Panc1 (cell line): ENCODE measurements around the gene IL1RAPL1. TPM values are rescaled to one million over a fixed set of nuclear protein-coding genes. Genes with fewer than 3 reads are reported as not detected.

Experiments
- ATAC-seq: fragments of 200-7000 bp; cut with Tn5 transposase; 2 replicates; pipeline ENCODE4 v1.9.1; 2020; ENCODE audit warnings: mild to moderate bottlenecking, moderate library complexity
- BruUV-seq: library from RNA; stranded (reverse); fragments of 400-500 nt; replicated peaks from 2 replicates; lab custom pipeline; 2021; lab: Mats Ljungman, UMichigan
- CTCF ChIA-PET: fragments of 300-600 bp; sonication (Branson Sonifier 250); formaldehyde crosslinking; loops from one replicate; lab custom pipeline; 2022; ENCODE audit warnings: antibody characterized with exemption; lab: Charles Lee
- POLR2A ChIA-PET: fragments of 300-600 bp; sonication (Branson Sonifier 250); formaldehyde crosslinking; loops from one replicate; lab custom pipeline; 2022; ENCODE audit warnings: antibody characterized with exemption; lab: Charles Lee
- DNase-seq: peaks from one replicate; pipeline ENCODE4 v3.0.0-alpha.2; 2010; ENCODE audit warnings: low read depth, low spot score
- H3K27ac ChIP-seq: 2 replicates; pipeline ENCODE4 v1.5.1; 2011; ENCODE audit warnings: mild to moderate bottlenecking, low read length, inconsistent platforms
- H3K27me3 ChIP-seq: fragments of 200-500 bp; sonication (Bioruptor generic); 2 replicates; pipeline ENCODE4 v1.6.0; 2014; ENCODE audit warnings: low read length, inconsistent platforms; ENCODE audit not compliant: control insufficient read depth, insufficient read depth
- H3K36me3 ChIP-seq: fragments of 200-500 bp; sonication (Bioruptor generic); 2 replicates; pipeline ENCODE4 v1.5.1; 2014; ENCODE audit warnings: inconsistent platforms, mild to moderate bottlenecking, low read length, moderate library complexity; ENCODE audit not compliant: control insufficient read depth, insufficient read depth
- H3K4me1 ChIP-seq: 2 replicates; pipeline ENCODE4 v1.5.1; 2011; ENCODE audit warnings: inconsistent platforms, mild to moderate bottlenecking, low read length, moderate library complexity; ENCODE audit not compliant: control insufficient read depth, insufficient read depth
- H3K4me3 ChIP-seq, 2 experiments: 2 replicates each; pipeline ENCODE4 v1.5.1; 2011 to 2012; ENCODE audit warnings: low read depth in 2 of 2, low read length in 2 of 2, mild to moderate bottlenecking in 2 of 2, inconsistent platforms in 1 of 2, moderate library complexity in 1 of 2
- H3K9me3 ChIP-seq: fragments of 200-500 bp; sonication (Bioruptor generic); 2 replicates; pipeline ENCODE4 v1.5.1; 2014; ENCODE audit warnings: low read depth, mild to moderate bottlenecking, inconsistent platforms, low read length, moderate library complexity; ENCODE audit not compliant: control insufficient read depth, insufficient read depth
- CTCF ChIP-seq: fragments of 450-650 bp; IDR thresholded peaks from 2 replicates; pipeline ENCODE4 v1.5.1; 2017; ENCODE audit warnings: mild to moderate bottlenecking
- POLR2AphosphoS5 ChIP-seq: IDR thresholded peaks from 2 replicates; pipeline ENCODE4 v1.6.1; 2012; ENCODE audit warnings: mild to moderate bottlenecking, low read depth, low read length, moderate library complexity
- SIN3A ChIP-seq: IDR thresholded peaks from 2 replicates; pipeline ENCODE4 v1.6.1; 2012; ENCODE audit warnings: low read depth, mild to moderate bottlenecking, low read length, moderate library complexity, borderline replicate concordance; ENCODE audit not compliant: insufficient read depth
- TCF7L2 ChIP-seq: IDR thresholded peaks from 2 replicates; pipeline ENCODE4 v1.6.1; 2011; ENCODE audit warnings: mild to moderate bottlenecking, low read depth, low read length, inconsistent platforms
- in situ Hi-C: cut with HindIII; loops from 2 replicates; pipeline ENCODE4 v1.10.0; 2016; ENCODE audit warnings: low sequenced_read_pairs, low pct_unique_long_range_greater_than_20kb
- intact Hi-C: fragments of 100-400 bp; cut with micrococcal nuclease; formaldehyde crosslinking; loops from one replicate; pipeline ENCODE4 v1.10.0; 2022; ENCODE audit not compliant: unreplicated experiment
- total RNA-seq: library from RNA; stranded (reverse); gene quantifications from one replicate; pipeline ENCODE4 v1.2.1, GENCODE V29; 2021; ENCODE audit not compliant: unreplicated experiment
- TF ChIP-seq, protein P1 (sequence below), 2 experiments: IDR thresholded peaks; 2 replicates each; pipeline ENCODE4 v1.6.1; 2011 to 2012; ENCODE audit warnings: low read depth in 2 of 2, control low read depth in 1 of 2, low read length in 1 of 2, mild to moderate bottlenecking in 1 of 2, moderate library complexity in 1 of 2; ENCODE audit not compliant: insufficient read depth in 1 of 2

Gene IL1RAPL1
- total RNA-seq, 1 experiment from 2014 or later = 0.59 TPM

DNA sequence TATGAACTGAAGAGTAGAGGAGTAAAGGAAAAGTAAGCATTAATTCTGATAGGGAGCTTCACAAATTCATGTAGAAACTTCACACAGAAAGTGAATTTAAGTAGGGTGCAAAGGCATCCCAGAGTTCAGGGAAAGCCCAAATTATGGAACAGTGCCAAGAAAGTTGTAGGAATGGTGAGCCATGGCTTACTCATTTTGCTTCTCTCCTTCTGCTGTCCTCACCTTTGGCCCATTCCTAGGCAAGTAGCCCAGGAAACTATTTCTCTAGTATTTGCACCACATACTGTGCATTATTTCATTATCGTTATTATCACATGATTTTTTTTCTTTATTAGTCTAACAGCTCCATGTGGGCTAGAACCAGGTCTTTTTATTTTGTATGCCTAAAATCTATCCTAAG, 34.9 kb upstream of the IL1RAPL1 start:
- ATAC-seq = no peak
- H3K4me3 ChIP-seq = no peak overlapping the region
- CTCF ChIA-PET = no interaction called here
- no peak for TF ChIP-seq POLR2AphosphoS5
- TF ChIP-seq CTCF = no peak
- TF ChIP-seq SIN3A = no peak
- TF ChIP-seq TCF7L2 = no peak
- TF ChIP-seq, protein P1, sequence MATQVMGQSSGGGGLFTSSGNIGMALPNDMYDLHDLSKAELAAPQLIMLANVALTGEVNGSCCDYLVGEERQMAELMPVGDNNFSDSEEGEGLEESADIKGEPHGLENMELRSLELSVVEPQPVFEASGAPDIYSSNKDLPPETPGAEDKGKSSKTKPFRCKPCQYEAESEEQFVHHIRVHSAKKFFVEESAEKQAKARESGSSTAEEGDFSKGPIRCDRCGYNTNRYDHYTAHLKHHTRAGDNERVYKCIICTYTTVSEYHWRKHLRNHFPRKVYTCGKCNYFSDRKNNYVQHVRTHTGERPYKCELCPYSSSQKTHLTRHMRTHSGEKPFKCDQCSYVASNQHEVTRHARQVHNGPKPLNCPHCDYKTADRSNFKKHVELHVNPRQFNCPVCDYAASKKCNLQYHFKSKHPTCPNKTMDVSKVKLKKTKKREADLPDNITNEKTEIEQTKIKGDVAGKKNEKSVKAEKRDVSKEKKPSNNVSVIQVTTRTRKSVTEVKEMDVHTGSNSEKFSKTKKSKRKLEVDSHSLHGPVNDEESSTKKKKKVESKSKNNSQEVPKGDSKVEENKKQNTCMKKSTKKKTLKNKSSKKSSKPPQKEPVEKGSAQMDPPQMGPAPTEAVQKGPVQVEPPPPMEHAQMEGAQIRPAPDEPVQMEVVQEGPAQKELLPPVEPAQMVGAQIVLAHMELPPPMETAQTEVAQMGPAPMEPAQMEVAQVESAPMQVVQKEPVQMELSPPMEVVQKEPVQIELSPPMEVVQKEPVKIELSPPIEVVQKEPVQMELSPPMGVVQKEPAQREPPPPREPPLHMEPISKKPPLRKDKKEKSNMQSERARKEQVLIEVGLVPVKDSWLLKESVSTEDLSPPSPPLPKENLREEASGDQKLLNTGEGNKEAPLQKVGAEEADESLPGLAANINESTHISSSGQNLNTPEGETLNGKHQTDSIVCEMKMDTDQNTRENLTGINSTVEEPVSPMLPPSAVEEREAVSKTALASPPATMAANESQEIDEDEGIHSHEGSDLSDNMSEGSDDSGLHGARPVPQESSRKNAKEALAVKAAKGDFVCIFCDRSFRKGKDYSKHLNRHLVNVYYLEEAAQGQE (IDR thresholded peaks at IDR 0.05; ENCODE audit: insufficient read depth in 1 of 2, low read depth in 2 of 2, low read length in 1 of 2) = no peak
- no peaks in the 10 kb centered on the region for H3K36me3 ChIP-seq
- POLR2A ChIA-PET = interaction anchor here (0.6 kb wide), 1 partner anchor 62 kb away, joined by 3 read pairs; no protein-coding TSS in a partner anchor
- DNase-seq = no peak
- no peaks in the 10 kb centered on the region for H3K27me3 ChIP-seq
- H3K4me1 ChIP-seq = no peaks in the 10 kb centered on the region
- H3K9me3 ChIP-seq = no peaks in the 10 kb centered on the region
- H3K27ac ChIP-seq = no peak overlapping the region
- intact Hi-C loops (no loop called here), in situ Hi-C loops (no loop called here)
- BruUV-seq = no TSS peak

DNA sequence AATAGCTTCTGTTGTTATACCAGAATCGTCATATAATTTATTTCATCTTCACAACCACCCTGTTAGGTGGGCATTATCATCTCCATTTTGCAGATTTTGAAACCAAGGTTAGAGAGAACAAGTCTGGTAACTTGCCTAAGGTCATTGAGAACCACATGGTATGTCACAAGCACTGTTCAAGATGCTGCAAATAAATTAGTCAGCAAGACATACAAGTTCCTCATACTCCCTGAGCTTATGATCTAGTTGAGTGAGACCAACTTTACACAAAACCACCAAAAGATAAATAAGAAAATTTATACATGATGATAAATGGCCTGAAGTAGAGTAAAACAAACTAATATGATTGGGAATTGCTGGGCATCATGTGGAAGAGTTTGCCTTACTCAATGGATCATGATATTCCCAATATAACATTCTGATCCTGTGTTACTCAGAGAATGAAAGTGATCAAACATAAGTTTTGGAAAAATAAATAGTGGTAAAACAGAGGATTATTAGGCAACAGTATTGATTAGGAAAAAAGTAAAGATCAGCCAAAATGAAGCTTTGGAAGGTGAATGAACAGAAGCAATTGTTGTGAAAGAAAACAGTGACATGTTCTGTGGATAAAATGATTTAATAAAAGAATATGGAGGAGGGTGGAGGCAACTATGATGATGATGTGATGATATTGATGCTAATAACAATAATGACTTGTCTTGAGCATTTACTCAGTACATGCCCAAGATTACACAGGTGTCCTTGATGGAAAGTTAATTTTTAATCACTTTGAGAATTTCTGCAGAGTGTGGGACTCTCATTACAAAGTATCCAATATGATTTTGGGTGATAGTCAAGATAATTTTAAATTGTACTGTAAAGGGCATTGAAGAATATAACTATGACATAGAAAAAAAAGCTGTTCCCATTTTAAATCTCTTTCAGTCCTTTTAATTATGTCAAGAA, 34.1 kb upstream of the IL1RAPL1 start:
- in situ Hi-C loops = no loop called here
- Histone ChIP-seq H3K9me3 (no peaks in the 10 kb centered on the region), H3K27me3 (no peaks in the 10 kb centered on the region), H3K4me3 (no peak overlapping the region), H3K36me3 (no peaks in the 10 kb centered on the region), H3K27ac (no peak overlapping the region), H3K4me1 (no peaks in the 10 kb centered on the region)
- DNase-seq (no peak), ATAC-seq (no peak)
- ChIA-PET POLR2A (interaction anchor here (0.6 kb wide), 1 partner anchor 63 kb away, joined by 3 read pairs; no protein-coding TSS in a partner anchor), CTCF (no interaction called here)
- TF ChIP-seq TCF7L2 = no peak
- no peak for TF ChIP-seq SIN3A
- TF ChIP-seq CTCF = no peak
- TF ChIP-seq, protein P1 (IDR thresholded peaks at IDR 0.05; ENCODE audit: insufficient read depth in 1 of 2, low read depth in 2 of 2, low read length in 1 of 2) = no peak
- BruUV-seq = no TSS peak
- intact Hi-C loops = no loop called here
